ENCODE data around the gene NAT8L. TPM values are rescaled to one million over a fixed set of nuclear protein-coding genes. Genes with fewer than 3 reads are reported as not detected.
A peak's percentile ranks its signal among the peaks of the same experiment; 100 is the strongest.

Gene NAT8L
- total and polyA plus RNA-seq, 2 of the 4 experiments (the other 2 are of a cell fraction): 0.05 TPM; not detected in 1

DNA sequence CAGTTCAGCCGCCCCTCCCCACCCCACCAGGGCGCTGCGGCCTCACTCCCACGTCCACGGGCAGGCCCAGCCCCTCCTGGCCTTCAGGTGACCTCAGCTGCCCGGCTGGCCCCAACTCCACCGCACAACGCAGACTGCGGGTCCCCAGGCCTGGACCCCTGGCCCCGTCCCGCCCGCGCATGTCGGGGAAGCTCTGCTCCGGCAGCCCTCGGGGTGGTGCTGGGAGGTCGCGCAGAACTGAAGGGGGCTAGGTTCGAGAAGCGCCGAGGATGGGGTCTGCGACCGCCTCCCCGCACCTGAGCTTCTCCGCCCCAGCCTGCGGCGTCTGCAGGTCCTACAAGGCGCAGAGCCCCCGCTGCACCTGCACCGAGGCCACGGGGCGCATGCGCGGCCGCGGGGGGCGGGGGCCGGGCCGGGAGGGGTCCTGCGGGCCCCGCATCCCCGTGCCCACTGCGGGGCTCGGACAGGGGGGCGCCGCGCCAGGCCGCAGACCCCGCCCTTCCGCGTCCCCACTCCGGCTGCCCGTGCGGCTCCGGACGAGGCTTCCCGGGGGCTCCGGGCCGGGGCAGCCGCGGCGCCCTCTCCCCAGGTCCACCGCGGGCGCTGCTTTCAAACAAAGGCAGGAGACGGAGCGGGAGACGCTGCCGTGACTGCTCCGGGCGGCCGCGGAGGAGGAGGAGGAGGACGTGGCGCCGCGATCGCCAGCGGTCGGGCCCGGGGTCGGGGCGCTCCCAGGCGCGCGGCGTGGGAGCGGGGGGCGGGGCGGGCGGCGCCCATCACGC lies 672 bp upstream of the NAT8L start:
- Histone ChIP-seq H3K4me1 (ENCODE audit: control insufficient read depth, insufficient read depth, low read length) (peaks cover 1% of the 10 kb centered on the region; the same call in 1 of the 2 replicates), H3K14ac (replicated peaks; ENCODE audit: low read depth, low read length) (no peak overlapping the region), H3K4me3 (ENCODE audit: insufficient read depth, low read depth, low read length) (peak overlapping the region; percentile 47), H2AK5ac (ENCODE audit: low read depth, low read length) (no peak overlapping the region), H4K20me1 (ENCODE audit: insufficient read depth, low read length) (no peaks in the 10 kb centered on the region), H4K5ac (ENCODE audit: low read depth, low read length) (no peak overlapping the region), H3K36me3 (ENCODE audit: control insufficient read depth, insufficient read depth, low read length) (no peaks in the 10 kb centered on the region), H2BK20ac (ENCODE audit: low read depth, low read length) (no peak overlapping the region), H3K18ac (ENCODE audit: low read depth, low read length) (no peak overlapping the region), H2BK120ac (ENCODE audit: low read depth, low read length) (no peak overlapping the region), H3K4ac (ENCODE audit: low read depth, low read length) (no peak overlapping the region), H4K91ac (ENCODE audit: insufficient read depth, low read depth, low read length) (no peak overlapping the region), H3K9me3 (ENCODE audit: control insufficient read depth, insufficient read depth, low read length) (no peaks in the 10 kb centered on the region; the same call in 1 of the 2 replicates), H3K9me1 (ENCODE audit: insufficient read depth, low read length) (no peaks in the 10 kb centered on the region), H3K27ac (ENCODE audit: insufficient read depth, low read length) (no peak overlapping the region), H2BK15ac (ENCODE audit: low read depth, low read length) (no peak overlapping the region), H3K27me3 (ENCODE audit: control insufficient read depth, insufficient read depth, low read length) (peaks cover 53% of the 10 kb centered on the region), H3K23ac (ENCODE audit: low read depth, low read length) (no peak overlapping the region), H3K79me1 (ENCODE audit: low read depth in 1 of 2, low read length in 2 of 2) (no peaks in the 10 kb centered on the region), H2AFZ (replicated peaks; ENCODE audit: low read length, poor library complexity) (peak overlapping the region; percentile 63), H3K4me2 (ENCODE audit: low read depth, low read length) (peak overlapping the region; percentile 64), H2BK5ac (ENCODE audit: low read depth, low read length, poor library complexity, severe bottlenecking) (no peak overlapping the region), H3K56ac (ENCODE audit: extremely low read depth, insufficient read depth, low read length) (no peak overlapping the region), H3K9ac (ENCODE audit: low read depth, low read length) (no peak overlapping the region), H2AK9ac (replicated peaks; ENCODE audit: low read depth, low read length, poor library complexity) (no peak overlapping the region), H4K8ac (ENCODE audit: low read depth in 2 of 2, low read length in 2 of 2) (no peak overlapping the region)
- DNase-seq: no peak
- intact Hi-C loops (cut with micrococcal nuclease) (no loop called here), in situ Hi-C loops (cut with MboI; ENCODE audit: low sequenced_read_pairs) (no loop called here), dilution Hi-C loops (cut with HindIII; ENCODE audit: low sequenced_read_pairs, unreplicated experiment) (no loop called here)
- WGBS, 2 experiments (ENCODE audit: extremely low coverage in 2 of 2, insufficient read length in 1 of 2): 1% methylated on average over 17 of the region's 93 CpGs; no CpG with 5 or more reads in 1 of the 2 experiments
- ChIA-PET POLR2A (ENCODE audit: unreplicated experiment) (no interaction called here), CTCF (no interaction called here)
- no peak for TF ChIP-seq BHLHE40 (IDR thresholded peaks at IDR 0.05; ENCODE audit: low read depth, low read length)
- no peak for TF ChIP-seq RCOR1 (IDR thresholded peaks at IDR 0.05; ENCODE audit: insufficient replicate concordance, low read length)
- no peak for TF ChIP-seq SMC3 (IDR thresholded peaks at IDR 0.05; ENCODE audit: low read depth, low read length)
- no peak for TF ChIP-seq MXI1 (IDR thresholded peaks at IDR 0.05; ENCODE audit: borderline replicate concordance, low read depth, low read length)
- no peak for TF ChIP-seq RAD21 (IDR thresholded peaks at IDR 0.05; ENCODE audit: low read length)
- TF ChIP-seq RFX5 (IDR thresholded peaks at IDR 0.05; ENCODE audit: low read depth, low read length): no peak
- BruUV-seq (replicated peaks): no TSS peak
- ATAC-seq (ENCODE audit: low read depth): peak; percentile 48
